SK-N-MC (cell line): ENCODE data around the gene CMTM1.

ENCODE experiments used
- EZH2 ChIP-seq: fragments of 200-600 bp; sonication (generic); IDR thresholded peaks from one replicate; pipeline ENCODE4 v1.6.1; 2017; ENCODE audit warnings: antibody characterized with exemption
- POLR2AphosphoS5 ChIP-seq: IDR thresholded peaks from 2 replicates; pipeline ENCODE4 v1.6.1; 2012; ENCODE audit warnings: mild to moderate bottlenecking, low read depth, low read length, borderline replicate concordance

- TF ChIP-seq EZH2 (no peak), POLR2AphosphoS5 (no peak)
These were observed 14.4 kb upstream of the CMTM1 start for GRCh38 chr16:66551788-66552285.
